ENCODE data around the gene PLCB1.

- TF ChIP-seq CTCF (optimal IDR thresholded peaks at IDR 0.05 in 1 of 3, IDR thresholded peaks at IDR 0.05 in 1 of 3, conservative IDR thresholded peaks at IDR 0.05 in 1 of 3; ENCODE audit: extremely low read depth in 1 of 3, insufficient read depth in 2 of 3, low read length in 3 of 3) (no peak), EZH2 (IDR thresholded peaks at IDR 0.05; ENCODE audit: low read length) (no peak)
Measured at GRCh38 chr20:8234580-8234979, 102.5 kb downstream of the PLCB1 start.

Data from keratinocyte (primary cell).